Measurements from ENCODE around the gene FCHSD2. TPM values are rescaled to one million over a fixed set of nuclear protein-coding genes. Genes with fewer than 3 reads are reported as not detected.

The FCHSD2 gene
- total and polyA plus RNA-seq, 2 of the 13 experiments (the other 11 are each of a cell fraction or from before 2014, with no cell fraction given) = 20.5 to 24.8 TPM

DNA sequence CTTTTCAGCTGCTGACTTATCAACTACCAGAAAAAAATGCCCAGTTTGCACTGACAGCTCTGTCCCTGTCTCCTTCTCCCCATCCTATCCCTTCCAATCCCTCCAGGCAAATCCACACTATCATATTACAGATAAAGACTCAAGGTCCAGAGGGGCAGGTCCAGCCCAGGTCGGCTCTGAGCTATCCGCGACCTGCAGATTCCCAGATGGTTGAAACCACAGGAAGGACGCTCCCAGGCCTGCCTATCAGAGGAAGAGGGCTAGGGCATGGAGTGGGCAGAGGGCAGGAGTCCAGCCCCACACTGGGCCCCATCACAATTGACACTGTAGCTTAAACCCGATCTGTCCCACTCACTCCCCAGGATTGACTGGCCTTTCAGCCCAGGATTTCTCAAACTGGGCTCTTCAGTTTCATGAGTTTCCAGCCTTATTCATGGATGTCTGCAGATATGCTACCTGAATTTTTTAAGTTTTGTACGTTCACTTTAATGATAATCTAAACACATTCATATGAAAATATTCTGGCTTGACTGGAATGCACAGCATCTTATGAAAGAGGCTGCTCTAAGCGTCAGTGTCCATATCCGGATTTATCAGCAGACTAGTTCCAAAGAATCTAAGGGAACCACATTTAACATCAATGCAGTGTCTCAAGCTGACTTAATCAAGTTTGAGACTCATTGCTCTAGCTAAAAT lies 16.4 kb upstream of the FCHSD2 start (continued):
- TF ChIP-seq, protein P1, sequence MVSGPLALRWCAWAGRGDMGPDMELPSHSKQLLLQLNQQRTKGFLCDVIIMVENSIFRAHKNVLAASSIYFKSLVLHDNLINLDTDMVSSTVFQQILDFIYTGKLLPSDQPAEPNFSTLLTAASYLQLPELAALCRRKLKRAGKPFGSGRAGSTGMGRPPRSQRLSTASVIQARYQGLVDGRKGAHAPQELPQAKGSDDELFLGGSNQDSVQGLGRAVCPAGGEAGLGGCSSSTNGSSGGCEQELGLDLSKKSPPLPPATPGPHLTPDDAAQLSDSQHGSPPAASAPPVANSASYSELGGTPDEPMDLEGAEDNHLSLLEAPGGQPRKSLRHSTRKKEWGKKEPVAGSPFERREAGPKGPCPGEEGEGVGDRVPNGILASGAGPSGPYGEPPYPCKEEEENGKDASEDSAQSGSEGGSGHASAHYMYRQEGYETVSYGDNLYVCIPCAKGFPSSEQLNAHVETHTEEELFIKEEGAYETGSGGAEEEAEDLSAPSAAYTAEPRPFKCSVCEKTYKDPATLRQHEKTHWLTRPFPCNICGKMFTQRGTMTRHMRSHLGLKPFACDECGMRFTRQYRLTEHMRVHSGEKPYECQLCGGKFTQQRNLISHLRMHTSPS (CRISPR knock-in tag; IDR thresholded peaks at IDR 0.05; ENCODE audit: low read depth) = peak; percentile 97
- no peak for TF ChIP-seq ZFP1 (CRISPR knock-in tag; IDR thresholded peaks at IDR 0.05)
- TF ChIP-seq ARID2 (CRISPR knock-in tag; IDR thresholded peaks at IDR 0.05; ENCODE audit: borderline replicate concordance) = 0 out of 2 replicates have a peak, but pooled peaks have one; percentile 71
- no peak for TF ChIP-seq MBNL3 (CRISPR knock-in tag; conservative IDR thresholded peaks at IDR 0.05)
- no peak for TF ChIP-seq PHF5A (CRISPR knock-in tag; IDR thresholded peaks at IDR 0.05; ENCODE audit: low read depth, unreplicated experiment)
- TF ChIP-seq CAMTA2 (CRISPR knock-in tag; IDR thresholded peaks at IDR 0.05; ENCODE audit: borderline replicate concordance) = no peak
- no peak for TF ChIP-seq TFDP1 (CRISPR knock-in tag; IDR thresholded peaks at IDR 0.05; ENCODE audit: borderline replicate concordance)
- TF ChIP-seq HNF4G (IDR thresholded peaks at IDR 0.05; ENCODE audit: borderline replicate concordance, low read depth, low read length) = peak; percentile 97
- TF ChIP-seq HNF4G (CRISPR knock-in tag; IDR thresholded peaks at IDR 0.05; ENCODE audit: borderline replicate concordance, low read depth) = peak; percentile 95
- no peak for TF ChIP-seq ZNF101 (CRISPR knock-in tag; IDR thresholded peaks at IDR 0.05; ENCODE audit: borderline replicate concordance, low read depth)
- TF ChIP-seq, protein P2, sequence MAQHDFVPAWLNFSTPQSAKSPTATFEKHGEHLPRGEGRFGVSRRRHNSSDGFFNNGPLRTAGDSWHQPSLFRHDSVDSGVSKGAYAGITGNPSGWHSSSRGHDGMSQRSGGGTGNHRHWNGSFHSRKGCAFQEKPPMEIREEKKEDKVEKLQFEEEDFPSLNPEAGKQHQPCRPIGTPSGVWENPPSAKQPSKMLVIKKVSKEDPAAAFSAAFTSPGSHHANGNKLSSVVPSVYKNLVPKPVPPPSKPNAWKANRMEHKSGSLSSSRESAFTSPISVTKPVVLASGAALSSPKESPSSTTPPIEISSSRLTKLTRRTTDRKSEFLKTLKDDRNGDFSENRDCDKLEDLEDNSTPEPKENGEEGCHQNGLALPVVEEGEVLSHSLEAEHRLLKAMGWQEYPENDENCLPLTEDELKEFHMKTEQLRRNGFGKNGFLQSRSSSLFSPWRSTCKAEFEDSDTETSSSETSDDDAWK (CRISPR knock-in tag; IDR thresholded peaks at IDR 0.05) = no peak
- TF ChIP-seq ZNF282 (IDR thresholded peaks at IDR 0.05; ENCODE audit: partially characterized antibody) = no peak
- TF ChIP-seq ZNF253 (CRISPR knock-in tag; IDR thresholded peaks at IDR 0.05; ENCODE audit: borderline replicate concordance) = no peak
- TF ChIP-seq ZNF891 (CRISPR knock-in tag; IDR thresholded peaks at IDR 0.05) = no peak
- peak; percentile 49; the same call in 1 of the 2 replicates for TF ChIP-seq ESRRA (CRISPR knock-in tag; IDR thresholded peaks at IDR 0.05; ENCODE audit: low read depth)
- no peak for TF ChIP-seq FOXP1 (IDR thresholded peaks at IDR 0.05)
- no peak; the same call in 1 of the 2 replicates for TF ChIP-seq FOXP1 (CRISPR knock-in tag; IDR thresholded peaks at IDR 0.05)
- no peak for TF ChIP-seq ZNF180 (CRISPR knock-in tag; IDR thresholded peaks at IDR 0.05; ENCODE audit: borderline replicate concordance, low read depth)
- TF ChIP-seq TARDBP (CRISPR knock-in tag; IDR thresholded peaks at IDR 0.05) = peak; percentile 82; the same call in 1 of the 2 replicates
- peak; percentile 82; the same call in 1 of the 2 replicates for TF ChIP-seq ZNF710 (CRISPR knock-in tag; IDR thresholded peaks at IDR 0.05; ENCODE audit: borderline replicate concordance)
- no peak for TF ChIP-seq ZNF484 (CRISPR knock-in tag; IDR thresholded peaks at IDR 0.05; ENCODE audit: borderline replicate concordance, low read depth)
- TF ChIP-seq SYNCRIP (IDR thresholded peaks at IDR 0.05; ENCODE audit: insufficient read depth, low read depth, low read length) = no peak
- no peak for TF ChIP-seq SMAD9 (CRISPR knock-in tag; IDR thresholded peaks at IDR 0.05)
- TF ChIP-seq ZNF543 (CRISPR knock-in tag; IDR thresholded peaks at IDR 0.05) = no peak
- TF ChIP-seq NR2F1 (CRISPR knock-in tag; IDR thresholded peaks at IDR 0.05) = 0 out of 4 replicates have a peak, but pooled peaks of 1 of the 2 experiments have one; percentile 16
